Testis (tissue), 3 donors: ENCODE data around the gene RRH. TPM values are rescaled to one million over a fixed set of nuclear protein-coding genes. Genes with fewer than 3 reads are reported as not detected.

ENCODE experiments used
- DNase-seq: peaks from one replicate; pipeline ENCODE4 v3.0.0-alpha.2; 2019
- H3K27ac ChIP-seq, 2 donors: fragments of 200-600 bp; sonication (generic); one replicate each; pipeline ENCODE4 v1.5.1; 2019
- H3K27me3 ChIP-seq: fragments of 200-600 bp; sonication (generic); one replicate; pipeline ENCODE4 v1.5.1; 2019
- H3K36me3 ChIP-seq: fragments of 200-600 bp; sonication (generic); one replicate; pipeline ENCODE4 v1.5.1; 2017; ENCODE audit warnings: low read depth; ENCODE audit errors: missing control alignments
- H3K4me1 ChIP-seq: fragments of 200-600 bp; sonication (generic); one replicate; pipeline ENCODE4 v1.5.1; 2019
- H3K4me3 ChIP-seq, 2 donors: fragments of 200-600 bp; sonication (generic); one replicate each; pipeline ENCODE4 v1.5.1; 2017 to 2019
- H3K9me3 ChIP-seq: fragments of 200-600 bp; sonication (generic); one replicate; pipeline ENCODE4 v1.5.1; 2017
- POLR2A ChIP-seq: fragments of 450-650 bp; IDR thresholded peaks from one replicate; pipeline ENCODE4 v1.6.1; 2017; ENCODE audit warnings: antibody characterized with exemption, mild to moderate bottlenecking, moderate library complexity
- WGBS, 2 donors: methylation state at CpG; one replicate each; pipeline ENCODE4 v1.1.5; 2018; 5-methylcytosine and 5-hydroxymethylcytosine counted together
- intact Hi-C: fragments of 100-400 bp; cut with DNase I; formaldehyde crosslinking; loops from one replicate; pipeline ENCODE4 v1.15.1; 2023; ENCODE audit warnings: low total_unique reads
- polyA plus RNA-seq: library from polyadenylated mRNA; stranded (reverse); fragments of 350-450 nt; fragmentation: Illumina TruSeq; extraction: RNeasy Lipid Tissue Mini Kit (QIAGEN cat#74804); gene quantifications from one replicate; pipeline ENCODE4 v1.2.3, GENCODE V29; 2014; ENCODE audit warnings: low read depth, low replicate concordance; ENCODE audit not compliant: insufficient read depth
- total RNA-seq, 2 donors: library from RNA; depleted of rRNA; stranded (reverse); fragments of >200 nt; gene quantifications; one replicate each; pipeline ENCODE4 v1.2.3, GENCODE V29; 2016
- TF ChIP-seq, protein P1 (sequence below), 3 experiments: fragments of 450-650 bp in 2 of 3; fragments of 200-600 bp in 1 of 3; sonication (generic) in 1 of 3; IDR thresholded peaks; one replicate each; pipeline ENCODE4 v1.5.1; 2016 to 2019; ENCODE audit warnings: antibody characterized with exemption in 3 of 3, mild to moderate bottlenecking in 2 of 3, moderate library complexity in 1 of 3

The RRH gene
- total and polyA plus RNA-seq, 3 donors from 2014 or later, result 0.43 to 1.0 (median 0.51) TPM

DNA sequence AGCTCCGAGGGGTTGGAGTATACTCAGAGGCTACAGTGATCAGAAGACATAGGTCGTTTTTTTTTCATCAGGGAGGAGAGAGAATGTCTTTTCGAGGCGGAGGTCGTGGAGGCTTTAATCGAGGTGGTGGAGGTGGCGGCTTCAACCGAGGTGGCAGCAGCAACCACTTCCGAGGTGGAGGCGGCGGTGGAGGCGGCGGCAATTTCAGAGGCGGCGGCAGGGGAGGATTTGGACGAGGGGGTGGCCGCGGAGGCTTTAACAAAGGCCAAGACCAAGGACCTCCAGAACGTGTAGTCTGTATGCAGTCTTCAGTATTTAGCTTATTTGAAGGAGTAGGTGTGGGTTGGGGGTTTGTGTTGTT, 11.7 kb upstream of the RRH start:
- WGBS, 2 donors, result 0% methylated on average over 18 to 19 of the region's 19 CpGs
- H3K36me3 ChIP-seq, result no peaks in the 10 kb centered on the region
- DNase-seq, result no peak
- peak overlapping the region; percentile 89 to 92 for H3K27ac ChIP-seq
- peak overlapping the region; percentile 84 to 87 for H3K4me3 ChIP-seq
- TF ChIP-seq POLR2A, result no peak
- TF ChIP-seq, protein P1, sequence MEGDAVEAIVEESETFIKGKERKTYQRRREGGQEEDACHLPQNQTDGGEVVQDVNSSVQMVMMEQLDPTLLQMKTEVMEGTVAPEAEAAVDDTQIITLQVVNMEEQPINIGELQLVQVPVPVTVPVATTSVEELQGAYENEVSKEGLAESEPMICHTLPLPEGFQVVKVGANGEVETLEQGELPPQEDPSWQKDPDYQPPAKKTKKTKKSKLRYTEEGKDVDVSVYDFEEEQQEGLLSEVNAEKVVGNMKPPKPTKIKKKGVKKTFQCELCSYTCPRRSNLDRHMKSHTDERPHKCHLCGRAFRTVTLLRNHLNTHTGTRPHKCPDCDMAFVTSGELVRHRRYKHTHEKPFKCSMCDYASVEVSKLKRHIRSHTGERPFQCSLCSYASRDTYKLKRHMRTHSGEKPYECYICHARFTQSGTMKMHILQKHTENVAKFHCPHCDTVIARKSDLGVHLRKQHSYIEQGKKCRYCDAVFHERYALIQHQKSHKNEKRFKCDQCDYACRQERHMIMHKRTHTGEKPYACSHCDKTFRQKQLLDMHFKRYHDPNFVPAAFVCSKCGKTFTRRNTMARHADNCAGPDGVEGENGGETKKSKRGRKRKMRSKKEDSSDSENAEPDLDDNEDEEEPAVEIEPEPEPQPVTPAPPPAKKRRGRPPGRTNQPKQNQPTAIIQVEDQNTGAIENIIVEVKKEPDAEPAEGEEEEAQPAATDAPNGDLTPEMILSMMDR (IDR thresholded peaks at IDR 0.05), result no peak
- peaks cover 8% of the 10 kb centered on the region for H3K4me1 ChIP-seq
- H3K27me3 ChIP-seq, result no peaks in the 10 kb centered on the region
- H3K9me3 ChIP-seq, result no peaks in the 10 kb centered on the region
- intact Hi-C loops, result loop anchor here (10.0 kb wide), 1 partner anchor 121 kb away; no protein-coding TSS in a partner anchor

DNA sequence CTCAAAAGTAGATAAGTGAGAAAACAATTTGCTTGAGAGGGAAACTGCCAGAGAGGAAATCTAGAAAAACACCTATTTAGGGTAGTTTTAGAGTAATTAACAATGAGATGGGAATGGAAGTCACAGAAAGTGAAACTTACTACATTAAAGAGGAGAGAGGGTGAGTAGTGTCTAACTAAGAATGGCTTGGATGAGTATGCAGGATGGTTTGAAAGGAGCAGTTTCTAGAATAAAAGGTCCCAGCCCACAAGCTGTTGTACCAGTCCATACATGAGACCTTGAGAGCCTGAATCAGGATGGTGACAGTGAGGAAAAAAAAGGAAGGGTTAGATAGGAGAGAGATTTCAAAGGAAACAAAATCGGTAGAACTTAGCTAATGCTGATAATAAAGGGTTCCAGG, 10.9 kb upstream of the RRH start:
- Histone ChIP-seq H3K4me1 (peaks cover 8% of the 10 kb centered on the region), H3K27ac (no peak overlapping the region), H3K9me3 (no peaks in the 10 kb centered on the region), H3K27me3 (no peaks in the 10 kb centered on the region), H3K4me3 (no peak overlapping the region), H3K36me3 (no peaks in the 10 kb centered on the region)
- TF ChIP-seq, protein P1 (IDR thresholded peaks at IDR 0.05), result no peak
- no peak for TF ChIP-seq POLR2A
- intact Hi-C loops, result loop anchor here (10.0 kb wide), 1 partner anchor 122 kb away; no protein-coding TSS in a partner anchor
- 29 to 45% methylated on average over 1 of the region's 1 CpG for WGBS, 2 donors
- DNase-seq, result no peak

GRCh38 chr4:109818268-109818667, 9.5 kb upstream of the RRH start:
- WGBS, 2 donors, result 92 to 94% methylated on average over 4 of the region's 4 CpGs

GRCh38 chr4:109820563-109820962, 7.2 kb upstream of the RRH start:
- peak overlapping the region in 1 of 2 donors; percentile 26 for H3K27ac ChIP-seq
- TF ChIP-seq POLR2A, result no peak
- TF ChIP-seq, protein P1 (IDR thresholded peaks at IDR 0.05), result no peak
- DNase-seq, result peak; percentile 66
- no peaks in the 10 kb centered on the region for H3K36me3 ChIP-seq
- no peaks in the 10 kb centered on the region for H3K9me3 ChIP-seq
- H3K27me3 ChIP-seq, result no peaks in the 10 kb centered on the region
- intact Hi-C loops, result loop anchor here (10.0 kb wide), 1 partner anchor 396 kb away; no protein-coding TSS in a partner anchor
- WGBS, 2 donors, result 58 to 65% methylated on average over 2 of the region's 2 CpGs
- H3K4me3 ChIP-seq, result no peak overlapping the region
- H3K4me1 ChIP-seq, result peaks cover 8% of the 10 kb centered on the region

More at GRCh38 chr4:109818268-109818667, 9.5 kb upstream of the RRH start:
- DNase-seq, result no peak
- intact Hi-C loops, result loop anchor here (10.0 kb wide), 1 partner anchor 123 kb away; no protein-coding TSS in a partner anchor
- Histone ChIP-seq H3K27me3 (no peaks in the 10 kb centered on the region), H3K9me3 (no peaks in the 10 kb centered on the region), H3K4me1 (peaks cover 8% of the 10 kb centered on the region), H3K4me3 (no peak overlapping the region), H3K36me3 (no peaks in the 10 kb centered on the region), H3K27ac (no peak overlapping the region)
- TF ChIP-seq, protein P1 (IDR thresholded peaks at IDR 0.05), result no peak
- TF ChIP-seq POLR2A, result no peak

- Histone ChIP-seq H3K27me3 (no peaks in the 10 kb centered on the region), H3K36me3 (no peaks in the 10 kb centered on the region), H3K4me3 (no peak overlapping the region), H3K9me3 (no peaks in the 10 kb centered on the region), H3K27ac (peak overlapping the region in 1 of 2 donors; percentile 26), H3K4me1 (peaks cover 8% of the 10 kb centered on the region)
- intact Hi-C loops, result loop anchor here (10.0 kb wide), 1 partner anchor 396 kb away; no protein-coding TSS in a partner anchor
- TF ChIP-seq POLR2A, result no peak
- TF ChIP-seq, protein P1 (IDR thresholded peaks at IDR 0.05), result no peak
- no peak for DNase-seq
- WGBS, 2 donors, result 65 to 72% methylated on average over 2 of the region's 2 CpGs
These were observed 6.6 kb upstream of the RRH start for GRCh38 chr4:109821185-109821584.
